NCI-H524 (cell line): ENCODE measurements around the gene SNAP91.

Source experiments
- DNase-seq, 2 experiments: peaks; one replicate each; lab custom pipeline; 2025; lab: John Stamatoyannopoulos, UW

SNAP91 gene

DNA sequence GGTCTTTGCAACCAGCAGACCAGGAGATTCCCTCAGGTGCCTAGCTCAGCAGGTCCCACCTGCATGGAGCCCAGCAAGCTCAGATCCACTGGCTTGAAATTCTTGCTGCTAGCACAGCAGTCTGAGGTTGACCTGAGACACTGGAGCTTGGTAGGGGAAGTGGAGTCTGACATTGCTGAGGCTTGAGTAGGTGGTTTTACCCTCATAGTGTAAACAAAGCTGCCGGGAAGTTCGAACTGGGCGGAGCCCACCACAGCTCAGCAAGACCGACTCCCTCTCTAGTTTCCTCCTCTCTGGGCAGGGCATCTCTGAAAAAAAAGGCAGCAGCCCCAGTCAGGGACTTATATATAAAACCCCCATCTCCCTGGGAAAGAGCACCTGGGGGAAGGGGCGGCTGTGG, 162.3 kb downstream of the SNAP91 start:
- no peak for DNase-seq

- DNase-seq, result no peak
Observed at GRCh38 chr6:83539678-83540077, 169.2 kb downstream of the SNAP91 start.

DNA sequence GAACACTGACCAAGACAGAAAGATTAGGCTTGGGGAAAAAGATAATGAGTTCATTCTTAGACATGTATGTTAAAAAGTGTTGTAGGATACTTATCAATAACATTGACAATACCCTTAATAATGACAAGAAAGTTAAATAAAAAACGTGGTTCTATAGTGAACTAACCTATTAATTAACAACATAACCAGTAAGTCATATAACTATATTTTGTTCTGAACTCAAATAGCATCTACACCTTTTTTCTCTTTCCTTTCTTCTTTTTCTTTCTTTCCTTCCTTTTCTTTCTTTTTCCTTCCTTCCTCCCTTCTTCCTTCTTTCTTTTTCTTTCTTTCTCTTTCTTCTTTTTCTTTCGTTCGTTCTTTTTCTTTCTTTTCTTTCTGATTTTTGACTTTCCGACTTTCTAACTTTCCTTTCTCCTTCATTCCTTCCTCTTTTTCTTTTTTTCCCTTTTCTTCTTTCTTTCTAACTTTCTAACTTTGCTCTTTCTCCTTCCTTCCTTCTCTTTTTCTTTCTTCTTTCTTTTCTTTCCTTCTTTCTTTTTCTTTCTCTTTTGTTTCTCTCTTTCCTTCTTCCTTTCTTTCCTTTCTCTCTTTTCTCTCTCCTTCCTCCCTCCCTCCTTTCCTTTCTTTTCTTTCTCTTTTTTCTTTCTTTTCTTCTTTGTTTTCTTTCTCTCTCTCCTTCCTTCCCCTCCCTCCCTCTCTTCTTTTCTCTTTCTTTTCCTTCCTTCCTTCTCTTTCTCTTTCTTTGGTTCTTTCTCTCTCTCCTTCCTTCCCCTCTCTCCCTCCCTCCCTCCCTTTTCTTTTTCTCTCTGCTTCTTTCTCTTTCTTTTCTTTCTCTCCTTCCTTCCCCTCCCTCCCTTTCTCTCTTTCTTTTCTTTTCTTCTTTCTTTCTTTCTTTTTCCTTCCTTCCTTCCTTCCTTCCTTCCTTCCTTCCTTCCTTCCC, 172.0 kb downstream of the SNAP91 start:
- no peak for DNase-seq

DNA sequence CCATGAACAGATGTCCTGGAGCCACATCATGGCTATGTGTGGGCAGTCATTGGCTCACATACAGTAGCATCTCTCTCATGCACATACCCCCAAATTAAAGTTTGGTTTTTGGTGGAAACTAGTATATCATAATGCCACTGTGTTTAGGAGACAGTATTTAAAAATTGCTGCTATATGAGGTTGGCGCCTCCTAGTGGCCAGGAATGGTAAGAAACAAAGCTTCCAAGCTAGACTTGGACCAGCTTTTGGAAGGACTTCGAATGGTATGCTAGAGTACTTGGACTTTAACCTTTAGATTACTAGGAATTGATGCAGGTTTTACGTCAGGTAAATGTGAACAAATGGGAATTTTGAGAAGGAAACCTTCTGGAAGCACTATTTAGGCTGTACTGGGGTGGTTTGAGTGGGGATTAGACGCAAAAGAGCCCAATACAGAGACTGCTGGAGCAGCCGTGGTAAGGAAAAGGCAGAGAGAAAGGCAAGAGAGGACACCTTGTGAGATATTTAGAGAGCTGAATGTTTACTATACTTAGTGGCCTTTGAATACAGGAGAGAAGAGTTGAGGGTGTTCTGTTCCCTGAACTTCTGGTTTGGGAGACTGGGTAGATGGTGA, 172.8 kb downstream of the SNAP91 start:
- DNase-seq, result peak; percentile 21 to 57

DNA sequence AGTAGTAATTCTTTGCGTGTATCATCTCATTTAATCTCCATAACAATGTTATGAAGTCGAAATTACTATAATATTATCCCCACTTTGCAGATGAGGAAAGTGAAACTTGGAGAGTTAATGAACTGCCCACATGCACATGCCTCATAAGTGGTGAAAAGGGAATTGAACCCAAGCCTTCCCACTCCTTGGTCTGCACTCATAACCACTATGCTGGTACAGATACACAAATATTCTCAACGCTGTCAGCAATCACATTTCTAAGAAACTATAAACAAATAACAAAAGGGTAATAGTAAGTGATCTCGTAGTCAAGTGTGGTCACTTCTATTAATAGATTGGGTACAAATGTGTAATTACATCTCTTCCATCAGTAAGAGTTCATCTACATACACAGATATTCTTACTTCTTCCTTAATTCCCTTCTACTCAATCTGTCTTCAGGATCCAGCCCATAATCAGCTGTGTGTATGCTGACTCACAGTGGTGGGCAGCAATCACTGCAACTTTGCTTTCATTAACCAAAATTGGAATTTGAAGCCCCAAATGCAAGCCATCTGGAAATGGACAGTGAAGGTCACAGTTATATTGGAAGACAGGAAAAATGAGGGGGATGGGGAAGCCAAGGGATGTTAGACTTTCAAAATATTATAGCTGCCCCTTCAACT, 190.0 kb downstream of the SNAP91 start:
- peak in 1 of 2 experiments; percentile 33 for DNase-seq

- no peak for DNase-seq
Observed at GRCh38 chr6:83517500-83517899, 191.4 kb downstream of the SNAP91 start.

- DNase-seq, result peak; percentile 19 to 59
Observed at GRCh38 chr6:83514866-83515466, 193.9 kb downstream of the SNAP91 start.

DNA sequence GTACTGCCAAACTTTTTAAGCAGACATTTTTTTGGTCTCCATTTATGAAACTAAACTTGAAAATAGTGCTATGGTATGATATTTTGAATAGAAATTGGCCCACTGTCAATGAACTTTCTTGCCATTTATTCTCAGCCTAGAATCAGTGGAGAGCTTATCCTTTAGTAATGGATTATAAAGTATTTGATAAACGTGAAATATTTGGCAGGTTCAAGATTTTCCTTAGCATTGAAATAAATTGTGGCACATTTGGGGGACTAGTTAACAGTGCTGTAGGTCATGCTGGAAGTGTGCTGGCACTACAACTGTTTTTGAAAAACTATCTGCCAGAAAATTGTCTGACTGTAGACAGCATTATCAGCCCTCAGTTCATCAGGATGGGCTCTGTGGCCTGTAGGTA, 194.4 kb downstream of the SNAP91 start:
- no peak for DNase-seq

GRCh38 chr6:83511901-83512681, 196.8 kb downstream of the SNAP91 start, which contains the start of gene PRSS35:
Gene PRSS35, plus strand, starts transcription at chr6:83512534. Its CDS starts 10,908 bp downstream, at chr6:83523442.
- DNase-seq, result peak; percentile 67 to 78

GRCh38 chr6:83511266-83511665, 197.6 kb downstream of the SNAP91 start:
- no peak for DNase-seq

DNA sequence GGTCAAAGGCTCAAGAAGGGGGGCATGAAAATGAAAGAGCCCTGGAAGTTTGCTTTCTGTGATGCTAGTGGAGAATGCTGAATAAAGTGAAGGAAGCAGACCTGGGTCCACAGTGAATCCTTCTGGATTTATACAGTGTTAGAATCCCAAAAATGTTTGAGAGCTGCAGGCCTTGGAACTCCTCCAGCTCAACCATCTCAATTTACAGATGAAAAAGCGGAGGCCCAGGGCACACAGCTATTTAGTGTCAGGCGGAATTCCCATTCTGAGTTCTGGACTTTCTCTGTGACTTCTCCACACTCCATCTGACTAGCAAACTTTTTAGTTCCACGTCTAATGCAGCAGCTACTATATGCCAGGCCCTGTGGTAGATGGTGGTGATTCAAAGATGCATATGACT, 198.1 kb downstream of the SNAP91 start:
- DNase-seq, result no peak

- DNase-seq, result no peak
Observed at GRCh38 chr6:83509441-83509840, 199.5 kb downstream of the SNAP91 start.

DNA sequence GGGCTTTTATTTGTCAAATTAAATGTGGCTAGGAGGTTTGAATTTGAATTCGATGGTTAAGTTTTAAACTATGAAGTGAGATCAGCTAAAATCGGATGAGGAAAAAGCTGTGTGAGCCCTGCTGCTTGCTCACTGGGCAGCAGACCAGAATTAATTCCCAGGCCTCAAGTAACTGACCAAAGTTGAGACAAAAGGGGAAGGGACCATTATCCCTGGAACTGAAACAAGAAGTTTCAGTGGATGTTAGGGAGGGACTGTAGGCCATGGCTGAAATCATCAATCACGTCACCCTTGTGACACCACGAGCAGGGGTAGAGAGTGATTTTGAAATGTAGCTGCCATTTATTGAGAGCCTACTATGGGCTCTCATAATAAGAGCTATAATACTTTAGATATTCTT, 203.5 kb downstream of the SNAP91 start:
- DNase-seq, result no peak
